Measurements from ENCODE around the gene CCSAP.

Gene CCSAP

GRCh38 chr1:229284887-229285286 lies 58.0 kb downstream of the CCSAP start:
- no peak for DNase-seq

GRCh38 chr1:229283183-229283611 lies 59.6 kb downstream of the CCSAP start:
- no peak for DNase-seq

DNA sequence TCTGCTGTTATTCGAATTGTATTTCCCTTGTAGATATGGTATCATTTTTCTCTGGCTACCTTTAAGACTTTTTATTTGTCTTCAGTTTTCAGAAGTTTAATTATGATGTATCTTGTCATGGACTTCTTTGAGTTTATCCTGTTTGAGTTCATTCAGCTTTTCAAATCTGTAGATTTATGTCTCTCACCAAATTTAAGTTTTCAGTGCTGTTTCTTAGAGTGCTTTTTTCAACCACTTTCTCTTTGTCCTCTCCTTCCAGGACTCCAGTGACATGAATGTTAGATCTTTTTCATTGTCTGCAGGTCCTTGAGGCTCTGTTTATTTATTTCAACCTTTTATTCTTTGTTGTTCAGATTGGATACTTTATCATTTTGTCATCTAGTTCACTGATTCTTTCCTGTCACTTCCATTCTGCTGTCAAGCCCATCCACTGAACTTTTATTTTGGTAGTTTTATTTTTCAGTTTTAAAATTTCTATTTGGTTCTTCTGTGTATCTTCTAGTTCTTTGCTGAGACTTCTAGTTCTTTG lies 60.5 kb downstream of the CCSAP start:
- no peak for DNase-seq

DNA sequence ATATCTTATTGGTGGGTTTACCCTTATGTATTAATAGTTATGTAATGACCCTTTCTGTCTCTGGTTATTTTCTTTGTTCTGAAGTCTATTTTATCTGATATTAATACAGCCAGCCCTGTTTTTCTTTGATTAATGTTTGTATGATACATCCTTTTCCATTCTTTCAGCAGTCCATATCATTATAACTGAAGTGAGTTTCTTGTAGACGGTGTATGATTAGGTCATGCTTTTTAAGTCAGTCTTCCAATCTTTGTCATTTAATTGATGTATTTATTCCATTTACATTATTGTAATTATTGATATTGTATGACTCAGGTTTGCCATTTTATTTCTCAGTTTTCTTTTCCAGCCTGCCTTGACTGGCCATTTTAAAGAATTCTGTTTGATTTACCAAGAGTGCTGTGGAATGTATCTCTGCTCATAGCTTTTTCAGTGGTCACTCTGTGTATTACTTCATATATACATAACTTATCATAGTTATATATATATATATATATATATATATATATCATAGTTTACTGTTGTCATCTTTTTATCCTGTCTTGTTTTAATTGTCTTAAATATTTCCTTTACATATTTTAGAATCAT lies 61.4 kb downstream of the CCSAP start:
- no peak for DNase-seq

DNA sequence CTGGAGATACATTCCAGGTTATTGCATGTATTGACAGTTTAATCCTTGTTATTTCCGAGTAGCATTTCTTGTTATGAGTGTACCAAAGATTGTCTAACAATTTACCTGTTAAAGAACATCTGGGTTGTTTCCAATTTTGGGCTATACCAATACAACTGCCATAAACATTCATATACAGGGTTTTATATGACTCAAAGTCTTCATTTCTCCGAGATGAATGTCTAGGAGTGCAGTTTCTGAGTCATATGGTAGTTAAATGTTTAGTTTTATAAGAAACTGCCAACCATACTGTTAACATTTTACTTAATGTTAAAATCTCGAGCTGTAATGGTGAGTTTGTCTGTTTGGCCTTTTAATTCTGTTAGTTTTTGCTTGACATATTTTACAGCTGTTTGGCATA lies 61.9 kb downstream of the CCSAP start:
- no peak for DNase-seq

DNA sequence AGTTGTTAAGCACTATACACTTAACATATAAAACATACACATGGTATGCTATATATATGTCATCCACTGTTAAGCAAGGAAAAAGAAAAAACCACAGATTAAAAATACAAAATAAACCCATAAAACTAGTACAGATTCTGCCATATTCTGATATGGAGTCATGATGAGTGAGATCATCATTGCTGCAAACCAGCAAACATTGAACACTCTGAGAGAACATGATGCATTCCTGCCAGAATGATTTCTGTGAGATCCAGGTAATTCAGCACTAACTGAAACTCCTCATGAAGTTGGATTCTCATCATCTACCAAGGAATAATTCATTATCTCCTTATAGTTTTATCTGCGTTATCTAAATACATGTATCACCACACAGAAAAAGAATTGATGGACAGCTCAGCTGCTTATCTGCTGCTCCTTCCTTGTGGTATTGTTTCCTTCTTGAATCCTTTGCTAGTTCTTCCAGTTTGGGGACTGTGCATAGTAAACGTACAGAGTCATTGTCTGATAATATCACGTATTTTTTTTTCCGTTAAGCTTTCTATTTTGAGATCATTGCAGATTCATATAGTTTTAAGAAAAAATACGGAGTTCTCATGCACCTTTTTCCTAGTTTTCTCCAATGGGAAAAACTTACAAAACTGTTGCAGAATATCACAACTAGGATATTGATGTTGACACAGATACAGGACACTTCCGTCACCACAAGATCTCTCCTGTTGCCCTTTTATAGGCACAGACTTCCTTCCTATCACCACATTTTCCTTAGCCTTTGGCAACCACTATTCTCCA lies 62.6 kb downstream of the CCSAP start:
- no peak for DNase-seq

- no peak for DNase-seq
Observed at GRCh38 chr1:229279242-229279641, 63.6 kb downstream of the CCSAP start.

DNA sequence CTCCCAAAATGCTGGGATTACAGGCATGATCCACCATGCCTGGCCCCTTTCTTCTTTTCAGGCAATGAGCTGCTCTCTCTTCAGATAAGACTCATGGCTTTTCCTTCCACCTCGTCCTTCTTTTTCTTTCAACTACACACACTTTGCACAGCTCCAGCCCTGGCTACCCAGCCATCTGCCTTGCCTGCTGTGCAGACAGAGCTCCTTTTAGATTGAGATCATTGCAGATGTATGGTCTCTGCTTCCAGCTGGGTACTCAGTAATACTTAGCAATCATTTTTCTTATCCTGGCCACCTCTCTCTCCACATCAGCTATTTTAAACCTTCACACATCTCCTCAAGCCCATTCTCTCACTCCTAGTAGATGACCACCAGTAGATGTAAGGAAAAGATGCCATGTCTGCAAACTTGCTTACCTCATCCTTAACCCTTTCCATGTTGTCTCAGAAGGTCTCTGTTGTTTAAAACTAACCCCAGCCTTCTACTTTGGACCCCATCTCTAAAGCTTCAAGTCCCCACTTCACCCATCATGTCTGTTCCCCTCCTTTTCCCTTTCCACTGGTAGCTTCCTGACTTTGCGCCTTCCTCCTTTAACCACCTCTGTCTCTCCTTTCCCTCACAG lies 64.6 kb downstream of the CCSAP start:
- no peak for DNase-seq

DNA sequence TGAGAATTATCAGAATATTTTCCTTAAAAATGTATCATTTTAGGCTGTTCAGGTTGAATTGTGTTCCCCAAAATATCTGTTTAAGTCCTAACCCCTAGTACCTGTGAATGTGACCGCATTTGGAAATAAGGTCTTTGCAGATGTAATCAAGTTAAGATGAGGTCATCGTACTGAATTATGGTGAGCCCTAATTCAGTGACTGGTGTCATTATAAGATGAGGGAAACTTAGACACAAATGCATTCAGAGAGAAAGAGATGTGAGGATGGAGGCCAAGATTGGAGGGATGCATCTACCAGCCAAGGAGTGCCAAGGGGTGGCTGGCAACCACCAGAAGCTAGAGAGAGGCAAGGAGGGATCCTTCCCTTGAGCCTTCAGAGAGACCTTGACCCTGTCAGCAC lies 67.8 kb downstream of the CCSAP start:
- DNase-seq = no peak

GRCh38 chr1:229273507-229274232 lies 69.2 kb downstream of the CCSAP start:
- no peak for DNase-seq

- DNase-seq = no peak
Observed at GRCh38 chr1:229272164-229273158, 70.4 kb downstream of the CCSAP start.

DNA sequence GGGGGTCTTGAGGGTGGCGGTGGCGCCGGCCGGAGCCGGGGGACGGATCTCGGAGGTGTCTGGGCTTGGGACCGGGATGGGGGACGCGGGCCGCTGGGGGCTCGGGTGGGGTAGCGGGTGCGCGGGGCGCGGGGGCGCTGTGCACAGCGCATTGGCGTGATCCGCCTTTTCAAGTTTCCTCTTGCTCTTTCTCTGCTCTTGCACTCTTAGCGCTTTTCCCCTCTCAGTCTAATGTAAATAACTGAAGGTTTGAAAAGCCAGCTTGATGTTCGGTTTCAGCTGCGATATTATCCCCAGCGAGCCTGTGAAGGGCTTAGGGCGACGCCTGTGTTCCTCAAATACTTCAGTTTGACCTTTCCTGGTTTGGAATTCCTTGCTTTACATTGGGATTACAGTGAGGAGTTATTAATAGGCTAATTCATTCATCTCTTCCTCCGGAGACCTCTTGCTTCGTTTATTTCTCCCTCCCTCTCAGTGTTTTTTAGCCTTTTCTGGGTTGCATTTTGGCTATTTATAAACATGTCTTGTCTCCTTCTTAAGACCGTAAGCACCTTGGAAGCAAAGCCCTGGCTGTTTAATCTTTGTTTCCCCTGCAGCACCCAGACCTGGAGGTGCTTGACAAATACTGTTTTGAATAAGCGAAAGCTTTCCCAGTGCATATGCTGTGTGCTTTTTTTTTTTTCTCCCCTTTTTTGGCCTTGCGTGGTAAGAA lies 71.2 kb downstream of the CCSAP start:
- peak; percentile 30 for DNase-seq
